ENCODE measurements around the gene HMGN5. TPM values are rescaled to one million over a fixed set of nuclear protein-coding genes. Genes with fewer than 3 reads are reported as not detected.

The HMGN5 gene
- total RNA-seq, result 8.7 TPM

GRCh38 chrX:81201671-81202455, at the start of gene HMGN5, which contains the start of gene SH3BGRL:
TSS of gene HMGN5 (minus strand) at chrX:81201913. CDS start at chrX:81121549, 80,364 bp downstream.
TSS of gene SH3BGRL (plus strand) at chrX:81202102. CDS start at chrX:81202201, 99 bp downstream.

Other genes with a start within 250 kb of the HMGN5 start
- gene SH3BGRL, start 189 bp upstream of the HMGN5 start, total RNA-seq, result 106 TPM

Measured in camera-type eye (tissue), 1 donor.